ENCODE results near the gene BACE2.

BACE2 gene

DNA sequence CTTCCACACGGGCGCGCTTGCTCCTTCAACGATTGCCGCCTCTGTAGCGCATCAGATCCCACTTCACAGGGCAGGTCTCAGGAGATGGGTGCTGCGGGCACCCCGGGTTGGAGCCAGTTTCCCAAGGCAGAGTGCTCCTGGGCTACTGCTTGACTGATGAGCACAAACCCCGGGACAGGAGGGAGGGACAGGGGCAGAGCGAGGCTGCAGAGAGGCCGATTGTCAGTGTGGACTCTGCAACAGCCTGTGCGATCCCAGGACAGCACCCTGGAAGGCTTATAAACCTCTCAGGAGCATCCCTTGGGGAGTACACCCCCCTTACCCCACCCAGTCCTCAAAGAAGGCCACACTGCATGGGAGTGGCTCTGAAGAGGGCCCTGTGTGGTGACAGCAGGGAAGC is 28.0 kb upstream of the BACE2 start:
- H3K36me3 Mint-ChIP-seq (ENCODE audit: low read depth), result no peaks in the 10 kb centered on the region
- H3K9me3 Mint-ChIP-seq, result no peaks in the 10 kb centered on the region
- H3K27me3 Mint-ChIP-seq, result peaks cover 6% of the 10 kb centered on the region
- H3K27ac Mint-ChIP-seq, result no peak overlapping the region
- no peaks in the 10 kb centered on the region for H3K4me1 Mint-ChIP-seq (ENCODE audit: low read depth)
- no peak overlapping the region for H3K4me3 Mint-ChIP-seq
- intact Hi-C loops (cut with micrococcal nuclease), result no loop called here

DNA sequence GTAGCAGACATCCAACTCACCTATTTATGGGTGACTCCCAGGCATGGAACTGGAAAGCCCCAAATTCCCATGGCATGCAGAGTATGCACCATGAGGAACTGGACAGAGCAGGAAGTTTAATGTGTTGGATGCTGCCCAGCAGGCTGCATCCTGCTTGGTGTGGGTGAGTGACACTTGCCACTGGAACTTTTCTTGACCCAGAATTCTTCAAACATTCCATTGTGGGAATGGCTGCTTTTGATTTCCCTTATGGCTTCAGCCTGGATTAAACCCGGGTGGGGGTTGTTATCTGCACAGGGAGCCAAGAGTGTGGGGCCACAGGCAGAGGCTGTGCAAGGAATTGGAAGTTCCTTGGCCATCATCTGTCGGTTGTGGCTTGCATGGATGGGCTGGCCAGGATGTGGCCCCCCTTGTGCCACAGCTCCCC is 26.9 kb upstream of the BACE2 start:
- Mint-ChIP-seq H3K27ac (no peak overlapping the region), H3K27me3 (peaks cover 7% of the 10 kb centered on the region), H3K36me3 (ENCODE audit: low read depth) (no peaks in the 10 kb centered on the region), H3K4me1 (ENCODE audit: low read depth) (no peaks in the 10 kb centered on the region), H3K4me3 (no peak overlapping the region), H3K9me3 (no peaks in the 10 kb centered on the region)
- intact Hi-C loops (cut with micrococcal nuclease), result no loop called here

DNA sequence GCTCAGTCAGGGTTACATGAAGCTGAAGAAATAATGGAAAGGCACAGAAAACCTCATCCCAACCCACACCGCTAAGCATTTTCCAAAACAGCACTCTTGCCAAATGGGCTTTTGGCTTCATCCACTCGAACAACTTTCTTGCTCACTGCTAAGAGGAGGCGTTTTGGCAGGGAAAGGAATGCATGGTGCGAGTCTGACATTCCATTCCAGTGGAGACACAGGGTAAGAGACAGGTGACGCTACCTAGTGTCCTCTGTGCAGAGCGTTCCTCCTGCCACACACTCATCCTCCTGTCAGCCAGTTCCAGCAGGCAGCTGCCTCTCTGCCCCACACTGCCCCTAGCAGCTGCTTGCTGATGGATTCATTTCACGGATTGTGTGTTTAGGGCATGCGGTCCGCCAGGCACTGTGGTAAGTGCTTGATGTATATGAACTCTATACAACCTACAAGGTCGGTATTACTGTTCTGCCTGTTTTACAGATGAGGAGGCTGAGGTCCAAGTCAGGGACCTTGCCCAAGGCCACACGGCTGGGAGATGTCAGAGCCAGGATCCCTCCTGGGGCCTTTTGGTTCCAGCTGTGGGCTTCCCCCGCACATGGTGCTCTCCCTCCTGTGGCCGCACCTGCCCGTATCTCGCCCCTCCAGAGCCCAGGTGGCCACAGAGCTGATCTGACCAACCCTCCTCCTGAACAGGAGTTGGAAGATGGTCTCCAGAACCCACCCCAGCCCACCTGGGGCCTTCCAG is 25.7 kb upstream of the BACE2 start:
- peaks cover 7% of the 10 kb centered on the region for H3K27me3 Mint-ChIP-seq
- H3K4me3 Mint-ChIP-seq, result no peak overlapping the region
- no peaks in the 10 kb centered on the region for H3K9me3 Mint-ChIP-seq
- intact Hi-C loops (cut with micrococcal nuclease), result no loop called here
- no peak overlapping the region for H3K27ac Mint-ChIP-seq
- no peaks in the 10 kb centered on the region for H3K36me3 Mint-ChIP-seq (ENCODE audit: low read depth)
- H3K4me1 Mint-ChIP-seq (ENCODE audit: low read depth), result no peaks in the 10 kb centered on the region

DNA sequence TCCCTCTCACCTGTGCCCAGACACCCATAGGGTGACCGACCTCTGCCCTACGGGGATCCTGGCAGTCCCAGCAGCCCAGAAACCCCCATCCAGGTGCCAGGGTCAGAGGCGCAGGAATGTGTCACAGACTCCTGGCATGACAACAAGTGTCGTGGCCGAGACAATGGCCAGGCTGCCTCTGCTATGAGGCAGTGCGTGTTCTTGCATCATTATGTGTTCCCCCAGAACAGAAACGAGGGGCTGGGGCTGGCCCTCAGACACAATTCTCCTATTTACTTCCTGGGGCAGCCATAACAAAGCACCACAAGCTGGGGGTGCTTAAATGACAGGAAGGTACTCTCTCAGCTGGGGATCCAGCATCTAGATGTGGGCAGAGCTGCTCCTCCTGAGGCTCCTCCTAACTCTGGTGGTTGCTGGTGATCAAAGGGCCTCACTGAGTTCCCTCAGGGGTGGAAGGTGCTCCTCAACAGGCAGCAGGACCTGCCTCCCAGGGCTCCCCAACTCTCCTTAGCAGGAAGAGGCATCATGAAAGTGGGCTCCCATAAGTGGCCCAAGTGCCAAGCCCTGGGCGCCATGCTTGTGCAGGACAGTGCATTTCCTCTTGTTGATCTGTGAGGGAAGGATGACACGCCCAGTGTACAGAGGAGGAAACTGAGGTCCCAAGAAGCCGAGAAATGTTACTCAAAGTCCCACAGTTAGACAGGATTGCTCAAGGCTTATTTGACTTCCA is 24.2 kb upstream of the BACE2 start:
- H3K4me3 Mint-ChIP-seq, result no peak overlapping the region
- no peaks in the 10 kb centered on the region for H3K36me3 Mint-ChIP-seq (ENCODE audit: low read depth)
- intact Hi-C loops (cut with micrococcal nuclease), result no loop called here
- no peaks in the 10 kb centered on the region for H3K9me3 Mint-ChIP-seq
- H3K27me3 Mint-ChIP-seq, result peaks cover 5% of the 10 kb centered on the region
- H3K4me1 Mint-ChIP-seq (ENCODE audit: low read depth), result no peaks in the 10 kb centered on the region
- H3K27ac Mint-ChIP-seq, result no peak overlapping the region

DNA sequence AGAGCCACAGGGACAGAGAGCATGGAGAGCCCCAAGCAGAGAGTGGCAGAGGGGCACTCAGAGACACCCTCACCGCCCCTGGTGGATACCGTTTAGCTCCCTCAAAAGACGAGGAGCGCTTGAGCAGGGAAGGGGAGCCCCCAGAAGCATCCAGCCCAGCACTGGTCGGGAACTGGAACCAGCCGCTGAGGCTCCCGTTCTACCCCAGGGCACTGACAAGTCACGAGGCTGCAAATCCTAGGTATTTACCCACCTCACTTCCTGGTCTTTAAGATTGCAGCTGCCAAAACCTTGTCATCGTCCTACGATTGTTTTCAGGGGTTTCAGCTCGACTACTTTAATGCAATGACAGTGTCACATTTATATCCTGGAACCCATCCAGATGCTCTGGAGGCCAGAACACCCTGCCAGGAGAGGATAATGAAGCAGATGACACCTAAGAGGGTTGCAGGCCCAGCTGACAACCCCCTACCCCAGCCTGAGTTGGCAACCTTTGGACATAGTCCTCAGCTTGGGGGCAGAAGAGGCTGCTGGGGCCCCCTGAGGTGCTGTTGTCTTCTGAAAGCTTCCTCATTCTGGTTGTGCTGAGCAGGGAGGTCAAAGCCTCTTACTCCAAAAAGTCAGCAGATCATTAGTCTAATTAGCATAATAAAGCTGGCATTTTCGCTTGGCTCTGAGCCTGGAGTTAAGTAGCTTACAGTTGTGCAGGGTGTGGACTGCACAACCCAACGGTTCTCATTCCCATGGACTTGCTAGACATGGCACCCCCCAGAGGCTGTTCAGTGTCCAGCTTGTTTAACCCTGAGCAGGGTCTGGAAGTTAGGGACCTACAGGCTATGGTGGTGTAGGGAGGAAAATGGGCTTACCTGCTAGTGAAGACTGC is 20.6 kb upstream of the BACE2 start:
- no peaks in the 10 kb centered on the region for H3K4me1 Mint-ChIP-seq (ENCODE audit: low read depth)

DNA sequence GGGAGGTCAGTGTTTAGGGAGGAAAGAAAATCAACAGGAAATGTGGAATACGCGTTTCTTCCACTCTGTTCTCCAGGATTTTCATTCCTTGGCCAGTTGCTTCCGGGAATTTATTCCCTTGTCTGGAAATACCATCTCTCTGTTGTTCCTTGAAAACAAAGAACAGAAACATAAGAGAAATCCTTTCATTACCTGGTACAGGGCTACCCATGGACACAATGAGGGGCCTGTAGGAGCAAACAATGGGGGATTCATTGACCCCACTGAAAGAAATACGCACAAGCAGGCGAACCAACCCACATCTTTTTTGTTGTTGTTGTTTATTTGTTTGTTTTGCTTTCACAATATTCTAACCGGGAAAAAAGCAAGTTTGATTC is 20.0 kb upstream of the BACE2 start:
- Mint-ChIP-seq H3K9me3 (peaks cover 3% of the 10 kb centered on the region), H3K4me1 (ENCODE audit: low read depth) (no peaks in the 10 kb centered on the region), H3K4me3 (no peak overlapping the region), H3K27ac (no peak overlapping the region), H3K27me3 (peaks cover 4% of the 10 kb centered on the region), H3K36me3 (ENCODE audit: low read depth) (no peaks in the 10 kb centered on the region)
- intact Hi-C loops (cut with micrococcal nuclease), result no loop called here

More for the DNA sequence above, 20.6 kb upstream of the BACE2 start:
- H3K4me3 Mint-ChIP-seq, result no peak overlapping the region
- H3K36me3 Mint-ChIP-seq (ENCODE audit: low read depth), result no peaks in the 10 kb centered on the region
- H3K27ac Mint-ChIP-seq, result no peak overlapping the region
- H3K27me3 Mint-ChIP-seq, result peaks cover 4% of the 10 kb centered on the region
- intact Hi-C loops (cut with micrococcal nuclease), result no loop called here
- no peaks in the 10 kb centered on the region for H3K9me3 Mint-ChIP-seq

DNA sequence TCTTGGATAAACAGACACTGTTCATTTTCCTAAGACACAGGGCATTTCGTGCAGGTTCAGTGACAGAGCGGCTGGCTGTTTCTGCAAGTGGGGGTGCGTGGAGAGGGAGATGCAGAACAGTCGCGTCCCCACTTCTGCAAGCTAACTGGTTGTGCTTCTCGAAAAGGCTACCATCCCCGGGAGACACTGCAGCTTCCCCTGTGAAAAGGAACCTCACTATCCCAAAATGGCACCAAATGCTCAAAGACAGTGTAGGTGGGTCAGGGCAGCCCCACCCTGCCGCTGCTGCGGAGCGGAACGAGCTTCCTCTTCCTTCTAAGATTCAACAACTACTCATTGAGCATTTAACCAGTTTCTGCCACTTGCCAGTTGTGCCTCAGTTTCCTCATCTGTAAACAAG is 19.2 kb upstream of the BACE2 start:
- no peaks in the 10 kb centered on the region for H3K36me3 Mint-ChIP-seq (ENCODE audit: low read depth)
- H3K4me3 Mint-ChIP-seq, result no peak overlapping the region
- no peaks in the 10 kb centered on the region for H3K4me1 Mint-ChIP-seq (ENCODE audit: low read depth)
- no peak overlapping the region for H3K27ac Mint-ChIP-seq
- intact Hi-C loops (cut with micrococcal nuclease), result no loop called here
- H3K9me3 Mint-ChIP-seq, result peaks cover 11% of the 10 kb centered on the region
- peaks cover 4% of the 10 kb centered on the region for H3K27me3 Mint-ChIP-seq

DNA sequence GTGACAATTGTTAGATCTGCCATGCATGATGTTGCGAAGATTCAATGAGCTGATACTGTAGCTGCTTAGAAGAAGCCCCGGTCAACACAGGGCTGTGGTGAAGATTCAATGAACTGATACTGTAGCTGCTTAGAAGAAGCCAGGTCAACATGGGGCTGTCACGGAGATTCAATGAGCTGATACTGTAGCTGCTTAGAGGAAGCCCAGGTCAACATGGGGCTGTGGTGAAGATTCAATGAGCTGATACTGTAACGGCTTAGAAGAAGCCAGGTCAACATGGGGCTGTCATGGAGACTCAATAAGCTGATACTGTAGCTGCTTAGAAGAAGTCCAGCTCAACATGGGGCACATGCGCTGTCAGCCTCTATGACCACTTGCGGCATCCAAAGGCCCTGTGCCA is 18.8 kb upstream of the BACE2 start:
- Mint-ChIP-seq H3K27me3 (peaks cover 4% of the 10 kb centered on the region), H3K4me3 (no peak overlapping the region), H3K27ac (no peak overlapping the region), H3K36me3 (ENCODE audit: low read depth) (no peaks in the 10 kb centered on the region), H3K4me1 (ENCODE audit: low read depth) (no peaks in the 10 kb centered on the region), H3K9me3 (peaks cover 15% of the 10 kb centered on the region)
- intact Hi-C loops (cut with micrococcal nuclease), result no loop called here

DNA sequence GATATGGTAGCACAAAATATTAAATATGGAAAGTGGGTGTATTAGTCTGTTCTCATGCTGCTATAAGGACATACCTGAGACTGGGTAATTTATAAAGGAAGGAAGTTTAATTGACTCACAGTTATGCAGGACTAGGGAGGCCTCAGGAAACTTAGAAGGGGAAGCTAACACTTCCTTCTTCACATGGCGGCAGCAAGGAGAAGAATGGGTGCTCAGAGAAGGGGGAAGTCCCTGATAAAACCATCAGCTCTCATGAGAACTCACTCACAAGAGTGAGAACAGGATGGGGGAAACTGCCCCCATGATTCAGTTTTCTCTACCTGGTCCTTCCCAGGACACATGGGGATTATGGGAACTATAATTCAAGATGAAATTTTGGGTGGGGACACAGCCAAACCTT is 15.8 kb upstream of the BACE2 start:
- H3K9me3 Mint-ChIP-seq, result peaks cover 22% of the 10 kb centered on the region
- no peaks in the 10 kb centered on the region for H3K4me1 Mint-ChIP-seq (ENCODE audit: low read depth)
- intact Hi-C loops (cut with micrococcal nuclease), result no loop called here

DNA sequence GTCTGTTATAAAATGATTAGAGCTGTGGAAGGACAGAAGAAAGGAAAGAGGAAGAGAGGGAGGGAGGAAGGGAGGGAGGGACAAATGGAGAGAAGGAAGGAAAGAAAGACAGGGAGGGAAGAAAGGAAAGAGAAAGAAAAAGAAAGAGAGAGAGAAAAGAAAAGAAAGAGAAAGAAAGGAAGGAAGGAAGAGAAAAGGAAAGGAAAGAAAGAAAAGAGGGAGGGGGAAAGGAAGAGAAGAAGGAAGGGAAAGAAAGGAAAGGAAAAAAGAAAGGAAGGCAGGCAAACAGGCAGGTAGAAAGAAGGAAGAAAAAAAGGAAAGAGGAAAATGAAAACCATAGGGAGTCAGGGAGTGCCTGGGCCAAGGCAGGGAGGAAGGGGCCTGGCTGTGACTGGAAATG is 14.5 kb upstream of the BACE2 start:
- H3K36me3 Mint-ChIP-seq (ENCODE audit: low read depth), result no peaks in the 10 kb centered on the region
- no peak overlapping the region for H3K27ac Mint-ChIP-seq
- H3K27me3 Mint-ChIP-seq, result peaks cover 2% of the 10 kb centered on the region
- no peaks in the 10 kb centered on the region for H3K4me1 Mint-ChIP-seq (ENCODE audit: low read depth)
- H3K9me3 Mint-ChIP-seq, result peaks cover 25% of the 10 kb centered on the region
- intact Hi-C loops (cut with micrococcal nuclease), result no loop called here
- H3K4me3 Mint-ChIP-seq, result no peak overlapping the region

More for the DNA sequence above, 15.8 kb upstream of the BACE2 start:
- no peak overlapping the region for H3K4me3 Mint-ChIP-seq
- H3K36me3 Mint-ChIP-seq (ENCODE audit: low read depth), result no peaks in the 10 kb centered on the region
- H3K27ac Mint-ChIP-seq, result no peak overlapping the region
- peaks cover 2% of the 10 kb centered on the region for H3K27me3 Mint-ChIP-seq

DNA sequence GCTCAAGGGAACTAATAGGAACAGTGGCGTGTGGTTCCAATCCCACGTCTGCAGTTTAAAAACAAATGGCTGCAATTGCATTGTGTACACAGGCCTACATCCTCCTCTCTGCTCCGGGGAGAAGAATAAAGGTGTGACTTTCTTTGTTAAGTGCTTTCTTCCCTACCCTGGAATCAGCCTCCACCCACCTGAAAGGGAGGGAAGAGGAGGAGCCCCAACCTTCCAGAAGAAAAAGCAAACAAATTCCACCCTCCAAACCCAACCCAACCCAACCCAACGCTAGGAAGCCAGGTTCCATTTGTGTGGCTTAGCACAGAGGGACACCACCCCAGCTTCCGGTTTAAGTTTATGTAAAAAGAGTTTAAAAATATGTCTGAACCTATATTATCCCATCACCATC is 11.8 kb upstream of the BACE2 start:
- intact Hi-C loops (cut with micrococcal nuclease), result no loop called here
- peaks cover 6% of the 10 kb centered on the region for H3K27me3 Mint-ChIP-seq
- peaks cover 31% of the 10 kb centered on the region for H3K9me3 Mint-ChIP-seq
- H3K4me1 Mint-ChIP-seq (ENCODE audit: low read depth), result no peaks in the 10 kb centered on the region
- H3K27ac Mint-ChIP-seq, result no peak overlapping the region
- no peak overlapping the region for H3K4me3 Mint-ChIP-seq
- H3K36me3 Mint-ChIP-seq (ENCODE audit: low read depth), result no peaks in the 10 kb centered on the region

DNA sequence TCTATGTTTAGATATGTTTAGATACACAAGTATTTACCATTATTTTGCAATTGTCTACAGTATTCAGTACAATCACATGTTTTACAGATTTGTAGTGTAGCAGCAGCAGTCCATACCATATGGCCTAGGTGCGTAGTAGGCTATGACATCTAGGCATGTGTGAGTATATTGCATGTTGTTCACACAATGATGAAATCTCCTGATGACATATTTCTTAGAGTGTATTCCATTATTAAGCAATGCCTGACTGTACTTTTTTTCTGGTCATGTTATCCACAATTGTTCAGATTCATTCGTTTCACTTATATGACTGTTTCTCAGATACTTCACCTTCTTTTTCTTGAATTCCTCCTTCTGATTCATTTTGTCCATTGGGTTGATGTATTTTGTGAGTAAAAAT is 9.9 kb upstream of the BACE2 start:
- no peaks in the 10 kb centered on the region for H3K36me3 Mint-ChIP-seq (ENCODE audit: low read depth)
- no peak overlapping the region for H3K27ac Mint-ChIP-seq
- peaks cover 8% of the 10 kb centered on the region for H3K27me3 Mint-ChIP-seq
- H3K4me1 Mint-ChIP-seq (ENCODE audit: low read depth), result no peaks in the 10 kb centered on the region
- intact Hi-C loops (cut with micrococcal nuclease), result no loop called here
- H3K4me3 Mint-ChIP-seq, result no peak overlapping the region
- H3K9me3 Mint-ChIP-seq, result peaks cover 27% of the 10 kb centered on the region

DNA sequence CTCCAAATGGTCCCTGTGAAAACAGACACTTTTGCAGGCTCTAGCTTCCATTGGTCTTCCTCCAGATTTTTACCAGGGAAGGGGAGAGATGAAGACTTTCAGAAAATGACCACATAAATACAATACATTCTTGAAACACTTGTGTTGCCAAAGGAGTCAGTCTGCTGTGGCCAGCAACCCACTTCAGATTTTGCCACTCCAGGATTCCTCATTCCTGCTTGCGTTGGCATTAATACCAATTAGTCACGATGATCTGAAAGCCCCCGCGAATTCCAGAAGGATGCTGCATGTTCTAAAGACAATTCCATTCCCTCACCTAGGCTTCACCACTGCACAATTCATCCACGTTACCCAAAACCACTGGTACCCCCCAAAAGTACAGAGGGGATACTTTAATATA is 7.9 kb upstream of the BACE2 start:
- intact Hi-C loops (cut with micrococcal nuclease), result no loop called here
- Mint-ChIP-seq H3K4me3 (no peak overlapping the region), H3K27ac (no peak overlapping the region), H3K27me3 (peaks cover 14% of the 10 kb centered on the region), H3K4me1 (ENCODE audit: low read depth) (no peaks in the 10 kb centered on the region), H3K9me3 (peaks cover 9% of the 10 kb centered on the region), H3K36me3 (ENCODE audit: low read depth) (no peaks in the 10 kb centered on the region)

DNA sequence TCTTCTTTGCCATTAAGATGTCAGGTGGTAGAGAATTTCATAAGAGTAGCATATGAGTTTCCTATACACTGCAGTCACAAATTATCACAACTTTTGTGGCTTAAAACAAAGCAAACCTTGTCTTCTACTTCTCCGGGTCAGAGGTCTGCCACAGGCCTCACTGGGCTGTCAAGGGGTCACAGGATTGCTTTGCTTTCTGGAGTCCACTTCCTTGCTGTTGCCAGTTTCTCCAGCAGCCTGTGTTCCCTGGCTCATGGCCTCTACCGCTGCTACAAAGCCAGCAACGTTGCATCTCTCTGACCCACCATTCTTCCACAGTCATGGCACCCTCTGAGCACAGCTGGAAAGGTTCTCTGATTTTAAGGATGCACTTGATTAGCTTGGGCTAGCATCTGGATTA is 6.5 kb upstream of the BACE2 start:
- H3K4me1 Mint-ChIP-seq (ENCODE audit: low read depth), result no peaks in the 10 kb centered on the region
- H3K27me3 Mint-ChIP-seq, result peaks cover 26% of the 10 kb centered on the region
- H3K9me3 Mint-ChIP-seq, result peaks cover 9% of the 10 kb centered on the region
- H3K4me3 Mint-ChIP-seq, result no peak overlapping the region
- H3K36me3 Mint-ChIP-seq (ENCODE audit: low read depth), result no peaks in the 10 kb centered on the region
- intact Hi-C loops (cut with micrococcal nuclease), result no loop called here
- no peak overlapping the region for H3K27ac Mint-ChIP-seq
